Stimulated activated CD8-positive, alpha-beta memory T cell treated with anti-CD3 and anti-CD28 coated beads, Interleukin-4, amount 100 ng/mL, for 4 hours (primary cell): Measurements from ENCODE around the gene GLG1.
"Not testable (repeated sequence)": the region's sequence is repeated elsewhere in the genome, so short reads cannot be mapped to it uniquely, and the experiment has no call there.

Experiments used
- DNase-seq, 2 donors: peaks; one replicate each; pipeline ENCODE4 v3.0.0-alpha.2; 2020; ENCODE audit warnings: low read depth in 2 of 2, low spot score in 1 of 2

GLG1 gene

GRCh38 chr16:74606521-74607309, at the start of gene GLG1:
Gene GLG1 (minus strand): TSS chr16:74607114. CDS start chr16:74607094, 20 bp downstream.
- peak; percentile 64 to 81 for DNase-seq

GRCh38 chr16:74654536-74655050, 47.7 kb upstream of the GLG1 start:
- no peak for DNase-seq

- not testable (repeated sequence) for DNase-seq
Observed at GRCh38 chr16:74652883-74653282, 46.0 kb upstream of the GLG1 start.

GRCh38 chr16:74652249-74652648, 45.3 kb upstream of the GLG1 start:
- no peak for DNase-seq

- DNase-seq, result no peak
Observed at GRCh38 chr16:74651841-74652240, 44.9 kb upstream of the GLG1 start.

- DNase-seq, result no peak
Observed at GRCh38 chr16:74650966-74651567, 44.2 kb upstream of the GLG1 start.

GRCh38 chr16:74649839-74650504, 43.1 kb upstream of the GLG1 start:
- DNase-seq, result no peak

- no peak for DNase-seq
Observed at GRCh38 chr16:74641969-74642368, 35.1 kb upstream of the GLG1 start.

- no peak for DNase-seq
Observed at GRCh38 chr16:74637742-74638453, 31.0 kb upstream of the GLG1 start.

GRCh38 chr16:74635303-74635702, 28.4 kb upstream of the GLG1 start:
- DNase-seq, result no peak

GRCh38 chr16:74633686-74634085, 26.8 kb upstream of the GLG1 start:
- no peak for DNase-seq

GRCh38 chr16:74627506-74628220, 20.7 kb upstream of the GLG1 start:
- DNase-seq, result no peak

GRCh38 chr16:74626741-74627416, 20.0 kb upstream of the GLG1 start:
- DNase-seq, result no peak

- no peak for DNase-seq
Observed at GRCh38 chr16:74625500-74626350, 18.8 kb upstream of the GLG1 start.

- DNase-seq, result no peak
Observed at GRCh38 chr16:74623839-74624235, 16.9 kb upstream of the GLG1 start.

GRCh38 chr16:74623214-74623838, 16.4 kb upstream of the GLG1 start:
- DNase-seq, result no peak

GRCh38 chr16:74622005-74622404, 15.1 kb upstream of the GLG1 start:
- DNase-seq, result no peak

GRCh38 chr16:74617206-74617788, 10.4 kb upstream of the GLG1 start:
- no peak for DNase-seq
